Astrocyte (in vitro differentiated cells and primary cell): Measurements from ENCODE around the gene GPR142.

Experiments used
- EZH2 ChIP-seq: IDR thresholded peaks from 2 replicates; pipeline ENCODE4 v1.6.1; 2012; ENCODE audit warnings: mild to moderate bottlenecking, low read length, inconsistent platforms; ENCODE audit not compliant: insufficient read depth
- TF ChIP-seq, protein P1 (sequence below): IDR thresholded peaks from 2 replicates; pipeline ENCODE4 v1.5.1; 2011; ENCODE audit warnings: low read depth, mild to moderate bottlenecking, inconsistent platforms, low read length, moderate library complexity; ENCODE audit not compliant: insufficient read depth

DNA sequence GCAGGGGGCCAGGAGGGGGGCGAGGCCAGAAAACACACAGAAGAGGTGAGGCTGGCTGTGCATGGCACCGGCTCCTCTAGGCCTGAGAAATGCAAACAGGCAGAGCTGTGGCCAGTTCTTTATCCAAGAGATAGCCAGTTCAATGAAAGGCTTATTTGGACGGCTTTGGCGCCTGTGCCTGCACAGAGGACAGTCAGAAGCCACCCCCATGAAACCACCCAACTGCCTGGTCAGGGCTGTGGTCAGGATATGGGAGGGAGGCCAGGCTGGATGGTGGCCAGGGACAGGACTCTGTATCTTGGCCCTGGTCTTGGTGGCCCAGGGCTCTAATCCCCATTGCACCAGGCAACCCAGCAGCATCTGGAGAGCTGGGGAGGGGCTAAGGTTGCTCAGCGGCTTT lies 40.1 kb downstream of the GPR142 start:
- TF ChIP-seq, protein P1, sequence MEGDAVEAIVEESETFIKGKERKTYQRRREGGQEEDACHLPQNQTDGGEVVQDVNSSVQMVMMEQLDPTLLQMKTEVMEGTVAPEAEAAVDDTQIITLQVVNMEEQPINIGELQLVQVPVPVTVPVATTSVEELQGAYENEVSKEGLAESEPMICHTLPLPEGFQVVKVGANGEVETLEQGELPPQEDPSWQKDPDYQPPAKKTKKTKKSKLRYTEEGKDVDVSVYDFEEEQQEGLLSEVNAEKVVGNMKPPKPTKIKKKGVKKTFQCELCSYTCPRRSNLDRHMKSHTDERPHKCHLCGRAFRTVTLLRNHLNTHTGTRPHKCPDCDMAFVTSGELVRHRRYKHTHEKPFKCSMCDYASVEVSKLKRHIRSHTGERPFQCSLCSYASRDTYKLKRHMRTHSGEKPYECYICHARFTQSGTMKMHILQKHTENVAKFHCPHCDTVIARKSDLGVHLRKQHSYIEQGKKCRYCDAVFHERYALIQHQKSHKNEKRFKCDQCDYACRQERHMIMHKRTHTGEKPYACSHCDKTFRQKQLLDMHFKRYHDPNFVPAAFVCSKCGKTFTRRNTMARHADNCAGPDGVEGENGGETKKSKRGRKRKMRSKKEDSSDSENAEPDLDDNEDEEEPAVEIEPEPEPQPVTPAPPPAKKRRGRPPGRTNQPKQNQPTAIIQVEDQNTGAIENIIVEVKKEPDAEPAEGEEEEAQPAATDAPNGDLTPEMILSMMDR = no peak
- no peak for TF ChIP-seq EZH2
